Measurements from ENCODE around the gene BET1L. TPM values are rescaled to one million over a fixed set of nuclear protein-coding genes. Genes with fewer than 3 reads are reported as not detected.

The BET1L gene
- total RNA-seq, 1 experiment from 2014 or later = 56.8 TPM

- Histone ChIP-seq H3K4me1 (no peaks in the 10 kb centered on the region), H3K36me3 (ENCODE audit: control insufficient read depth, insufficient read depth, low read length) (no peaks in the 10 kb centered on the region), H3K4me3 (ENCODE audit: low read depth, low read length) (no peak overlapping the region), H3K27me3 (replicated peaks; ENCODE audit: control insufficient read depth, insufficient read depth, low read length) (no peaks in the 10 kb centered on the region), H3K9me3 (no peaks in the 10 kb centered on the region)
- intact Hi-C loops (cut with micrococcal nuclease; ENCODE audit: unreplicated experiment) = no loop called here
- no peak for TF ChIP-seq CTCF (IDR thresholded peaks at IDR 0.05; ENCODE audit: insufficient read depth in 1 of 2, low read depth in 1 of 2, low read length in 1 of 2, severe bottlenecking in 1 of 2, unreplicated experiment in 1 of 2)
- DNase-seq = no peak
- ChIA-PET POLR2A (no interaction called here), CTCF (no interaction called here)
- Mint-ChIP-seq H3K36me3 (ENCODE audit: insufficient read depth, unreplicated experiment) (peaks cover 6% of the 10 kb centered on the region), H3K4me1 (ENCODE audit: low read depth, unreplicated experiment) (no peaks in the 10 kb centered on the region), H3K9me3 (ENCODE audit: unreplicated experiment) (no peaks in the 10 kb centered on the region), H3K4me3 (ENCODE audit: unreplicated experiment) (no peak overlapping the region), H3K27me3 (ENCODE audit: insufficient read depth, unreplicated experiment) (no peaks in the 10 kb centered on the region), H3K27ac (ENCODE audit: unreplicated experiment) (no peak overlapping the region)
- no TSS peak for BruUV-seq (replicated peaks)
These were observed 18.7 kb upstream of the BET1L start for GRCh38 chr11:225734-226453.

- intact Hi-C loops (cut with micrococcal nuclease; ENCODE audit: unreplicated experiment) = no loop called here
- no peaks in the 10 kb centered on the region for H3K4me1 Mint-ChIP-seq (ENCODE audit: low read depth, unreplicated experiment)
- H3K27ac Mint-ChIP-seq (ENCODE audit: unreplicated experiment) = no peak overlapping the region
These were observed 17.2 kb upstream of the BET1L start for GRCh38 chr11:224424-224823.

GRCh38 chr11:223884-224283, 16.7 kb upstream of the BET1L start:
- POLR2A ChIA-PET = no interaction called here
- no peaks in the 10 kb centered on the region for H3K9me3 Mint-ChIP-seq (ENCODE audit: unreplicated experiment)
- CTCF ChIA-PET = no interaction called here
- H3K27ac Mint-ChIP-seq (ENCODE audit: unreplicated experiment) = no peak overlapping the region
- Histone ChIP-seq H3K4me1 (no peaks in the 10 kb centered on the region), H3K27me3 (replicated peaks; ENCODE audit: control insufficient read depth, insufficient read depth, low read length) (no peaks in the 10 kb centered on the region), H3K4me3 (ENCODE audit: low read depth, low read length) (no peak overlapping the region), H3K36me3 (ENCODE audit: control insufficient read depth, insufficient read depth, low read length) (no peaks in the 10 kb centered on the region), H3K9me3 (no peaks in the 10 kb centered on the region)
- H3K36me3 Mint-ChIP-seq (ENCODE audit: insufficient read depth, unreplicated experiment) = peaks cover 6% of the 10 kb centered on the region
- no TSS peak for BruUV-seq (replicated peaks)
- no peaks in the 10 kb centered on the region for H3K4me1 Mint-ChIP-seq (ENCODE audit: low read depth, unreplicated experiment)
- H3K27me3 Mint-ChIP-seq (ENCODE audit: insufficient read depth, unreplicated experiment) = no peaks in the 10 kb centered on the region
- no peak for DNase-seq
- no peak overlapping the region for H3K4me3 Mint-ChIP-seq (ENCODE audit: unreplicated experiment)
- intact Hi-C loops (cut with micrococcal nuclease; ENCODE audit: unreplicated experiment) = no loop called here
- TF ChIP-seq CTCF (IDR thresholded peaks at IDR 0.05; ENCODE audit: insufficient read depth in 1 of 2, low read depth in 1 of 2, low read length in 1 of 2, severe bottlenecking in 1 of 2, unreplicated experiment in 1 of 2) = no peak

More at GRCh38 chr11:224424-224823, 17.2 kb upstream of the BET1L start:
- no peak for TF ChIP-seq CTCF (IDR thresholded peaks at IDR 0.05; ENCODE audit: insufficient read depth in 1 of 2, low read depth in 1 of 2, low read length in 1 of 2, severe bottlenecking in 1 of 2, unreplicated experiment in 1 of 2)
- no peak overlapping the region for H3K4me3 ChIP-seq (ENCODE audit: low read depth, low read length)
- Mint-ChIP-seq H3K9me3 (ENCODE audit: unreplicated experiment) (no peaks in the 10 kb centered on the region), H3K4me3 (ENCODE audit: unreplicated experiment) (no peak overlapping the region), H3K36me3 (ENCODE audit: insufficient read depth, unreplicated experiment) (peaks cover 6% of the 10 kb centered on the region), H3K27me3 (ENCODE audit: insufficient read depth, unreplicated experiment) (no peaks in the 10 kb centered on the region)
- no peaks in the 10 kb centered on the region for H3K27me3 ChIP-seq (replicated peaks; ENCODE audit: control insufficient read depth, insufficient read depth, low read length)
- CTCF ChIA-PET = no interaction called here
- DNase-seq = no peak
- no peaks in the 10 kb centered on the region for H3K9me3 ChIP-seq
- BruUV-seq (replicated peaks) = no TSS peak
- no peaks in the 10 kb centered on the region for H3K36me3 ChIP-seq (ENCODE audit: control insufficient read depth, insufficient read depth, low read length)
- H3K4me1 ChIP-seq = no peaks in the 10 kb centered on the region
- POLR2A ChIA-PET = no interaction called here

Measured in Caco-2 (cell line).